HepG2 (cell line): ENCODE measurements around the gene ZBTB34. TPM values are rescaled to one million over a fixed set of nuclear protein-coding genes. Genes with fewer than 3 reads are reported as not detected.
A peak's percentile ranks its signal among the peaks of the same experiment; 100 is the strongest.

Experiments
- ATF1 ChIP-seq: IDR thresholded peaks from 2 replicates; pipeline ENCODE4 v1.6.1; 2016; ENCODE audit warnings: mild to moderate bottlenecking, control low read depth
- ELF3 ChIP-seq: IDR thresholded peaks from 2 replicates; pipeline ENCODE4 v1.6.1; 2016; ENCODE audit warnings: missing genetic modification reagents, missing compliant biosample characterization
- FOXA1 ChIP-seq, 2 experiments: fragments of 450-650 bp in 1 of 2; sonication (generic) in 1 of 2; formaldehyde crosslinking in 1 of 2; IDR thresholded peaks; 2 replicates each; pipeline versions ENCODE4 v1.4.0 to v1.6.1; 2016 to 2020; ENCODE audit warnings: missing genetic modification reagents in 1 of 2
- GABPA ChIP-seq, 2 experiments: IDR thresholded peaks; 2 replicates each; pipeline ENCODE4 v1.6.1; 2011 to 2016; ENCODE audit warnings: low read depth in 2 of 2, low read length in 1 of 2, missing biosample characterization in 1 of 2, missing genetic modification characterization in 1 of 2
- HDAC2 ChIP-seq: sonication (generic); formaldehyde crosslinking; IDR thresholded peaks from 2 replicates; pipeline ENCODE4 v1.4.0; 2020; ENCODE audit warnings: missing genetic modification reagents
- HNF4A ChIP-seq: sonication (generic); formaldehyde crosslinking; IDR thresholded peaks from 2 replicates; pipeline ENCODE4 v1.4.0; 2020; ENCODE audit warnings: missing genetic modification reagents
- HOXA5 ChIP-seq: sonication (generic); formaldehyde crosslinking; IDR thresholded peaks from 2 replicates; pipeline ENCODE4 v1.4.0; 2020; ENCODE audit warnings: missing genetic modification reagents
- IKZF1 ChIP-seq: fragments of 450-650 bp; IDR thresholded peaks from 2 replicates; pipeline ENCODE4 v1.7.1; 2016
- MLX ChIP-seq: IDR thresholded peaks from 2 replicates; pipeline ENCODE4 v1.6.1; 2016
- NCOA2 ChIP-seq: sonication (generic); formaldehyde crosslinking; IDR thresholded peaks from 2 replicates; pipeline ENCODE4 v1.8.0; 2022; ENCODE audit warnings: inconsistent platforms
- NFE2 ChIP-seq: sonication (generic); formaldehyde crosslinking; IDR thresholded peaks from 2 replicates; pipeline ENCODE4 v1.4.0; 2020; ENCODE audit warnings: missing genetic modification reagents
- NR2C2 ChIP-seq: sonication (generic); formaldehyde crosslinking; IDR thresholded peaks from 2 replicates; pipeline ENCODE4 v1.4.0; 2020; ENCODE audit warnings: missing genetic modification reagents, mild to moderate bottlenecking, moderate library complexity, borderline replicate concordance
- SPEN ChIP-seq: sonication (generic); formaldehyde crosslinking; IDR thresholded peaks from 2 replicates; pipeline ENCODE4 v1.5.1; 2020; ENCODE audit warnings: low read depth, mild to moderate bottlenecking, missing genetic modification reagents
- TFE3 ChIP-seq: IDR thresholded peaks from 2 replicates; pipeline ENCODE4 v1.6.1; 2016
- TOE1 ChIP-seq: sonication (generic); formaldehyde crosslinking; IDR thresholded peaks from 2 replicates; pipeline ENCODE4 v1.4.0; 2020; ENCODE audit warnings: mild to moderate bottlenecking, missing genetic modification reagents
- ZFP41 ChIP-seq: sonication (generic); formaldehyde crosslinking; IDR thresholded peaks from 2 replicates; pipeline ENCODE4 v1.4.0; 2020; ENCODE audit warnings: mild to moderate bottlenecking, missing genetic modification reagents, borderline replicate concordance
- ZNF256 ChIP-seq: sonication (generic); formaldehyde crosslinking; conservative IDR thresholded peaks from 2 replicates; pipeline ENCODE4 v1.4.0; 2020; ENCODE audit warnings: missing genetic modification reagents
- ZNF263 ChIP-seq: sonication (generic); formaldehyde crosslinking; IDR thresholded peaks from 2 replicates; pipeline ENCODE4 v1.4.0; 2020; ENCODE audit warnings: missing genetic modification reagents
- ZNF34 ChIP-seq: sonication (generic); formaldehyde crosslinking; IDR thresholded peaks from 2 replicates; pipeline ENCODE4 v1.4.0; 2020; ENCODE audit warnings: mild to moderate bottlenecking, missing genetic modification reagents, borderline replicate concordance
- ZNF414 ChIP-seq: sonication (generic); formaldehyde crosslinking; IDR thresholded peaks from 2 replicates; pipeline ENCODE4 v1.5.0; 2020; ENCODE audit warnings: missing genetic modification reagents
- ZNF431 ChIP-seq: sonication (generic); formaldehyde crosslinking; IDR thresholded peaks from 2 replicates; pipeline ENCODE4 v1.9.0; 2022; ENCODE audit warnings: missing genetic modification reagents, low read depth, mild to moderate bottlenecking, borderline replicate concordance
- ZNF780A ChIP-seq: sonication (generic); formaldehyde crosslinking; IDR thresholded peaks from 2 replicates; pipeline ENCODE4 v1.8.0; 2022; ENCODE audit warnings: mild to moderate bottlenecking, missing genetic modification reagents, moderate library complexity
- polyA plus RNA-seq, 8 experiments: library from polyadenylated mRNA; depleted of rRNA in 3 of 8; stranded (reverse) in 7 of 8; unstranded in 1 of 8; fragments of >200 nt; fragmentation: Illumina TruSeq in 4 of 8; extraction: Trizol in 4 of 8; gene quantifications; 2 replicates each; pipeline versions ENCODE4 v1.2.1 to v1.2.3, GENCODE V29; 2011 to 2016; ENCODE audit warnings: low read depth in 4 of 8, missing spikeins in 1 of 8, mixed read lengths in 1 of 8; ENCODE audit not compliant: insufficient read depth in 1 of 8
- total RNA-seq, 5 experiments: library from RNA; depleted of rRNA; stranded (reverse); fragments of >200 nt; fragmentation: Illumina TruSeq; extraction: Trizol; gene quantifications; 2 replicates each; pipeline ENCODE4 v1.2.3, GENCODE V29; 2016; ENCODE audit warnings: low read depth in 1 of 5
- TF ChIP-seq, protein P1 (sequence below): sonication (generic); formaldehyde crosslinking; IDR thresholded peaks from 2 replicates; pipeline ENCODE4 v1.4.0; 2020; ENCODE audit warnings: missing genetic modification reagents
- TF ChIP-seq, protein P2 (sequence below): sonication (generic); formaldehyde crosslinking; IDR thresholded peaks from 2 replicates; pipeline ENCODE4 v1.5.0; 2020; ENCODE audit warnings: missing genetic modification reagents
- TF ChIP-seq, protein P3 (sequence below): sonication (generic); formaldehyde crosslinking; IDR thresholded peaks from 2 replicates; pipeline ENCODE4 v1.4.0; 2020; ENCODE audit warnings: missing genetic modification reagents

The ZBTB34 gene
- total and polyA plus RNA-seq, 2 of the 13 experiments (the other 11 are each of a cell fraction or from before 2014, with no cell fraction given): 5.9 to 8.7 TPM

DNA sequence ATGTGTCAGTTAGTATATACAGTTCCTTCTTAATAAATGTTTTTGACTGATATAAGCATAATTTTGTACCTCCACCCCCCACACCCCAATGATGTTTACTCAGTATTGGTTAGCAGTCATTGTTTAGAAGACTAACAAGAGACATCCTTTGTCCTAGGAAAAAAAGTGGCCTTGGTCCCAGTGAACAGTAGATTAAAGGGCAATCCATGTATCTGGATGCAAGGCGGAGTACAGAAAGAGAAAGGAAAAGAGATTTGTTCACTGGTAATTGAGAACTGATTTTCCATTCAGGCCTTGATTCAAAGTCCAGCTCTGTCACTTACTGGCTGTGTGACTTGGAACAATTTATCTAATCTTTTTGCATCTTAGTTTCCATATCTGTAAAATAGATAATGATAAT, 58.8 kb downstream of the ZBTB34 start (continued):
- no peak for TF ChIP-seq NFE2
- no peak for TF ChIP-seq ZNF263 (CRISPR knock-in tag)
- peak; percentile 31; the same call in 1 of the 2 replicates for TF ChIP-seq HDAC2
- no peak for TF ChIP-seq ZFP41 (CRISPR knock-in tag)
- TF ChIP-seq ZNF34 (CRISPR knock-in tag): no peak
- TF ChIP-seq TFE3: no peak
- no peak for TF ChIP-seq MLX (CRISPR knock-in tag)
- no peak for TF ChIP-seq ZNF414 (CRISPR knock-in tag)
- TF ChIP-seq, protein P1, sequence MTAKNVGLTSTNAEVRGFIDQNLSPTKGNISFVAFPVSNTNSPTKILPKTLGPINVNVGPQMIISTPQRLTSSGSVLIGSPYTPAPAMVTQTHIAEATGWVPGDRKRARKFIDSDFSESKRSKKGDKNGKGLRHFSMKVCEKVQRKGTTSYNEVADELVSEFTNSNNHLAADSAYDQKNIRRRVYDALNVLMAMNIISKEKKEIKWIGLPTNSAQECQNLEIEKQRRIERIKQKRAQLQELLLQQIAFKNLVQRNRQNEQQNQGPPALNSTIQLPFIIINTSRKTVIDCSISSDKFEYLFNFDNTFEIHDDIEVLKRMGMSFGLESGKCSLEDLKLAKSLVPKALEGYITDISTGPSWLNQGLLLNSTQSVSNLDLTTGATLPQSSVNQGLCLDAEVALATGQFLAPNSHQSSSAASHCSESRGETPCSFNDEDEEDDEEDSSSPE (CRISPR knock-in tag): no peak
- TF ChIP-seq, protein P2, sequence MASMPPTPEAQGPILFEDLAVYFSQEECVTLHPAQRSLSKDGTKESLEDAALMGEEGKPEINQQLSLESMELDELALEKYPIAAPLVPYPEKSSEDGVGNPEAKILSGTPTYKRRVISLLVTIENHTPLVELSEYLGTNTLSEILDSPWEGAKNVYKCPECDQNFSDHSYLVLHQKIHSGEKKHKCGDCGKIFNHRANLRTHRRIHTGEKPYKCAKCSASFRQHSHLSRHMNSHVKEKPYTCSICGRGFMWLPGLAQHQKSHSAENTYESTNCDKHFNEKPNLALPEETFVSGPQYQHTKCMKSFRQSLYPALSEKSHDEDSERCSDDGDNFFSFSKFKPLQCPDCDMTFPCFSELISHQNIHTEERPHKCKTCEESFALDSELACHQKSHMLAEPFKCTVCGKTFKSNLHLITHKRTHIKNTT (CRISPR knock-in tag): no peak
- no peak for TF ChIP-seq FOXA1 (IDR thresholded peaks at IDR 0.05)
- TF ChIP-seq FOXA1 (CRISPR knock-in tag; IDR thresholded peaks at IDR 0.05): no peak; the same call in 1 of the 2 replicates
- TF ChIP-seq NR2C2: no peak
- peak; percentile 88 for TF ChIP-seq HNF4A (CRISPR knock-in tag)
- TF ChIP-seq HOXA5: no peak
- no peak for TF ChIP-seq TOE1
- TF ChIP-seq ZNF256 (CRISPR knock-in tag): no peak
- TF ChIP-seq ATF1: peak; percentile 22; the same call in 1 of the 2 replicates
- no peak for TF ChIP-seq ZNF780A (CRISPR knock-in tag)
- peak; percentile 24; the same call in 1 of the 2 replicates for TF ChIP-seq ELF3 (CRISPR knock-in tag)
- TF ChIP-seq, protein P3, sequence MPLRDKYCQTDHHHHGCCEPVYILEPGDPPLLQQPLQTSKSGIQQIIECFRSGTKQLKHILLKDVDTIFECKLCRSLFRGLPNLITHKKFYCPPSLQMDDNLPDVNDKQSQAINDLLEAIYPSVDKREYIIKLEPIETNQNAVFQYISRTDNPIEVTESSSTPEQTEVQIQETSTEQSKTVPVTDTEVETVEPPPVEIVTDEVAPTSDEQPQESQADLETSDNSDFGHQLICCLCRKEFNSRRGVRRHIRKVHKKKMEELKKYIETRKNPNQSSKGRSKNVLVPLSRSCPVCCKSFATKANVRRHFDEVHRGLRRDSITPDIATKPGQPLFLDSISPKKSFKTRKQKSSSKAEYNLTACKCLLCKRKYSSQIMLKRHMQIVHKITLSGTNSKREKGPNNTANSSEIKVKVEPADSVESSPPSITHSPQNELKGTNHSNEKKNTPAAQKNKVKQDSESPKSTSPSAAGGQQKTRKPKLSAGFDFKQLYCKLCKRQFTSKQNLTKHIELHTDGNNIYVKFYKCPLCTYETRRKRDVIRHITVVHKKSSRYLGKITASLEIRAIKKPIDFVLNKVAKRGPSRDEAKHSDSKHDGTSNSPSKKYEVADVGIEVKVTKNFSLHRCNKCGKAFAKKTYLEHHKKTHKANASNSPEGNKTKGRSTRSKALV (CRISPR knock-in tag): no peak
- no peak for TF ChIP-seq IKZF1
- TF ChIP-seq NCOA2 (CRISPR knock-in tag): peak; percentile 71; the same call in 1 of the 2 replicates
- no peak for TF ChIP-seq GABPA (IDR thresholded peaks at IDR 0.05; ENCODE audit: low read depth, low read length)
- no peak for TF ChIP-seq GABPA (CRISPR knock-in tag; IDR thresholded peaks at IDR 0.05; ENCODE audit: low read depth)
- TF ChIP-seq SPEN: no peak
- no peak for TF ChIP-seq ZNF431 (CRISPR knock-in tag)
